Activated CD4-positive, alpha-beta memory T cell treated with anti-CD3 and anti-CD28 coated beads, Interleukin-2, amount 10 ng/mL, durations not matched to agents 7 days and 5 days (primary cell): ENCODE measurements around the gene RGS6. TPM values are rescaled to one million over a fixed set of nuclear protein-coding genes. Genes with fewer than 3 reads are reported as not detected.

Source experiments
- CTCF ChIA-PET: fragments of 350-600 bp; sonication (Branson Sonifier 250); formaldehyde crosslinking; loops from one replicate; lab custom pipeline; 2021; ENCODE audit warnings: antibody characterized with exemption, inconsistent platforms; lab: Charles Lee
- POLR2A ChIA-PET: fragments of 350-600 bp; sonication (Branson Sonifier 250); formaldehyde crosslinking; loops from one replicate; lab custom pipeline; 2021; ENCODE audit warnings: antibody characterized with exemption; lab: Charles Lee
- DNase-seq: peaks from one replicate; pipeline ENCODE4 v3.0.0-alpha.2; 2020
- H3K27ac Mint-ChIP-seq: one replicate; pipeline ENCODE4 v1.8.0; 2021; ENCODE audit warnings: mild to moderate bottlenecking, mixed read lengths
- H3K27me3 Mint-ChIP-seq: one replicate; pipeline ENCODE4 v1.8.0; 2021; ENCODE audit warnings: mixed read lengths
- H3K36me3 Mint-ChIP-seq: one replicate; pipeline ENCODE4 v1.8.0; 2021; ENCODE audit warnings: low read depth, mixed read lengths
- H3K4me1 Mint-ChIP-seq: one replicate; pipeline ENCODE4 v1.8.0; 2021; ENCODE audit warnings: mixed read lengths
- H3K4me3 Mint-ChIP-seq: one replicate; pipeline ENCODE4 v1.8.0; 2021; ENCODE audit warnings: mild to moderate bottlenecking, mixed read lengths
- H3K9me3 Mint-ChIP-seq: one replicate; pipeline ENCODE4 v1.8.0; 2021; ENCODE audit warnings: mixed read lengths
- total RNA-seq, 2 experiments: library from RNA; stranded (reverse); gene quantifications; one replicate each; pipeline ENCODE4 v1.2.3, GENCODE V29; 2021

Gene RGS6
- total RNA-seq, 2 experiments from 2014 or later: 2.0 to 3.1 TPM

- H3K36me3 Mint-ChIP-seq: peaks cover 75% of the 10 kb centered on the region
- H3K4me1 Mint-ChIP-seq: peaks cover 87% of the 10 kb centered on the region
- peaks cover 7% of the 10 kb centered on the region for H3K27me3 Mint-ChIP-seq
- H3K27ac Mint-ChIP-seq: no peak overlapping the region
- no peak for DNase-seq
- H3K4me3 Mint-ChIP-seq: no peak overlapping the region
- ChIA-PET POLR2A (interaction anchor here (0.8 to 2.8 kb wide), 6 partner anchors 9 to 370 kb away, joined by 3 to 13 read pairs (median 4); partner anchors contain the start of gene DPF3), CTCF (interaction anchor here (0.8 to 1.3 kb wide), 3 partner anchors 9 to 381 kb away, joined by 3 to 5 read pairs (median 3); no protein-coding TSS in a partner anchor)
- peaks cover 26% of the 10 kb centered on the region for H3K9me3 Mint-ChIP-seq
Observed at GRCh38 chr14:72523424-72524294, 591.4 kb downstream of the RGS6 start.

- peaks cover 87% of the 10 kb centered on the region for H3K4me1 Mint-ChIP-seq
- peaks cover 26% of the 10 kb centered on the region for H3K9me3 Mint-ChIP-seq
- H3K36me3 Mint-ChIP-seq: peaks cover 75% of the 10 kb centered on the region
- peaks cover 8% of the 10 kb centered on the region for H3K27me3 Mint-ChIP-seq
- POLR2A ChIA-PET: interaction anchor here (0.8 to 2.8 kb wide), 6 partner anchors 9 to 370 kb away, joined by 3 to 13 read pairs (median 4); partner anchors contain the start of gene DPF3
- CTCF ChIA-PET: interaction anchor here (0.8 to 1.3 kb wide), 3 partner anchors 9 to 380 kb away, joined by 3 to 5 read pairs (median 3); no protein-coding TSS in a partner anchor
- H3K4me3 Mint-ChIP-seq: no peak overlapping the region
- H3K27ac Mint-ChIP-seq: no peak overlapping the region
- no peak for DNase-seq
Observed at GRCh38 chr14:72524295-72524629, 592.0 kb downstream of the RGS6 start.

GRCh38 chr14:72525087-72525915 is 593.1 kb downstream of the RGS6 start:
- DNase-seq: no peak
- H3K36me3 Mint-ChIP-seq: peaks cover 72% of the 10 kb centered on the region
- CTCF ChIA-PET: interaction anchor here (1.2 kb wide), 1 partner anchor 17 kb away, joined by 3 read pairs; no protein-coding TSS in a partner anchor
- H3K4me3 Mint-ChIP-seq: no peak overlapping the region
- H3K27me3 Mint-ChIP-seq: peaks cover 11% of the 10 kb centered on the region
- peaks cover 84% of the 10 kb centered on the region for H3K4me1 Mint-ChIP-seq
- POLR2A ChIA-PET: interaction anchor here (1.3 kb wide), 1 partner anchor 369 kb away, joined by 3 read pairs; the partner anchor contains the start of gene DPF3
- H3K27ac Mint-ChIP-seq: no peak overlapping the region
- H3K9me3 Mint-ChIP-seq: peaks cover 20% of the 10 kb centered on the region

GRCh38 chr14:72527591-72527990 is 595.4 kb downstream of the RGS6 start:
- Mint-ChIP-seq H3K27ac (no peak overlapping the region), H3K4me1 (peaks cover 79% of the 10 kb centered on the region), H3K4me3 (no peak overlapping the region), H3K9me3 (peaks cover 9% of the 10 kb centered on the region), H3K36me3 (peaks cover 58% of the 10 kb centered on the region), H3K27me3 (peaks cover 10% of the 10 kb centered on the region)
- DNase-seq: no peak
- ChIA-PET CTCF (interaction anchor here (1.3 to 2.7 kb wide), 3 partner anchors 10 to 377 kb away, joined by 3 to 18 read pairs (median 5); no protein-coding TSS in a partner anchor), POLR2A (interaction anchor here (1.0 to 1.3 kb wide), 3 partner anchors 8 to 366 kb away, joined by 3 to 12 read pairs (median 4); partner anchors contain the start of gene DPF3)

- Mint-ChIP-seq H3K27ac (peak overlapping the region; percentile 4), H3K4me1 (peaks cover 81% of the 10 kb centered on the region), H3K4me3 (no peak overlapping the region), H3K9me3 (peaks cover 13% of the 10 kb centered on the region), H3K36me3 (peaks cover 60% of the 10 kb centered on the region), H3K27me3 (peaks cover 10% of the 10 kb centered on the region)
- no peak for DNase-seq
- ChIA-PET CTCF (interaction anchor here (1.3 to 2.7 kb wide), 3 partner anchors 10 to 376 kb away, joined by 3 to 18 read pairs (median 5); no protein-coding TSS in a partner anchor), POLR2A (interaction anchor here (1.0 to 1.3 kb wide), 3 partner anchors 9 to 366 kb away, joined by 3 to 12 read pairs (median 4); partner anchors contain the start of gene DPF3)
Observed at GRCh38 chr14:72528059-72528862, 596.0 kb downstream of the RGS6 start.

GRCh38 chr14:72528863-72529175 is 596.6 kb downstream of the RGS6 start:
- H3K4me3 Mint-ChIP-seq: no peak overlapping the region
- CTCF ChIA-PET: interaction anchor here (1.3 to 2.7 kb wide), 3 partner anchors 11 to 376 kb away, joined by 3 to 18 read pairs (median 5); no protein-coding TSS in a partner anchor
- H3K4me1 Mint-ChIP-seq: peaks cover 81% of the 10 kb centered on the region

GRCh38 chr14:72532686-72533454 is 600.6 kb downstream of the RGS6 start:
- DNase-seq: no peak
- POLR2A ChIA-PET: interaction anchor here (0.7 to 3.0 kb wide), 8 partner anchors 10 to 93 kb away, joined by 3 to 29 read pairs (median 6); no protein-coding TSS in a partner anchor
- H3K4me3 Mint-ChIP-seq: no peak overlapping the region
- H3K4me1 Mint-ChIP-seq: peaks cover 87% of the 10 kb centered on the region
- H3K36me3 Mint-ChIP-seq: peaks cover 63% of the 10 kb centered on the region
- CTCF ChIA-PET: interaction anchor here (0.6 to 2.0 kb wide), 5 partner anchors 9 to 88 kb away, joined by 3 to 17 read pairs (median 3); no protein-coding TSS in a partner anchor
- peak overlapping the region; percentile 89 for H3K27ac Mint-ChIP-seq
- peaks cover 21% of the 10 kb centered on the region for H3K9me3 Mint-ChIP-seq
- peaks cover 4% of the 10 kb centered on the region for H3K27me3 Mint-ChIP-seq

More at GRCh38 chr14:72528863-72529175, 596.6 kb downstream of the RGS6 start:
- Mint-ChIP-seq H3K9me3 (peaks cover 18% of the 10 kb centered on the region), H3K27ac (no peak overlapping the region), H3K27me3 (peaks cover 10% of the 10 kb centered on the region), H3K36me3 (peaks cover 62% of the 10 kb centered on the region)
- POLR2A ChIA-PET: no interaction called here
- DNase-seq: no peak

- Mint-ChIP-seq H3K4me3 (peak overlapping the region; percentile 6), H3K27ac (peak overlapping the region; percentile 55), H3K36me3 (peaks cover 62% of the 10 kb centered on the region), H3K4me1 (peaks cover 74% of the 10 kb centered on the region), H3K27me3 (peaks cover 7% of the 10 kb centered on the region), H3K9me3 (peaks cover 21% of the 10 kb centered on the region)
- DNase-seq: no peak
- CTCF ChIA-PET: no interaction called here
- POLR2A ChIA-PET: interaction anchor here (2.5 kb wide), 1 partner anchor 17 kb away, joined by 19 read pairs; no protein-coding TSS in a partner anchor
Observed at GRCh38 chr14:72535485-72535884, 603.3 kb downstream of the RGS6 start.

- Mint-ChIP-seq H3K4me1 (peaks cover 53% of the 10 kb centered on the region), H3K4me3 (no peak overlapping the region), H3K9me3 (peaks cover 15% of the 10 kb centered on the region), H3K27me3 (peaks cover 14% of the 10 kb centered on the region), H3K27ac (no peak overlapping the region), H3K36me3 (peaks cover 49% of the 10 kb centered on the region)
- no peak for DNase-seq
- ChIA-PET CTCF (interaction anchor here (0.9 to 1.4 kb wide), 2 partner anchors 24 to 364 kb away, joined by 3 to 4 read pairs; no protein-coding TSS in a partner anchor), POLR2A (interaction anchor here (2.5 kb wide), 1 partner anchor 20 kb away, joined by 7 read pairs; no protein-coding TSS in a partner anchor)
Observed at GRCh38 chr14:72538387-72538786, 606.2 kb downstream of the RGS6 start.

- Mint-ChIP-seq H3K4me1 (peaks cover 42% of the 10 kb centered on the region), H3K4me3 (no peak overlapping the region), H3K9me3 (peaks cover 4% of the 10 kb centered on the region), H3K27me3 (peaks cover 23% of the 10 kb centered on the region), H3K36me3 (peaks cover 36% of the 10 kb centered on the region), H3K27ac (no peak overlapping the region)
- no peak for DNase-seq
- ChIA-PET CTCF (interaction anchor here (0.8 to 1.8 kb wide), 4 partner anchors 10 to 22 kb away, joined by 3 to 6 read pairs (median 3); no protein-coding TSS in a partner anchor), POLR2A (interaction anchor here (2.5 kb wide), 1 partner anchor 21 kb away, joined by 7 read pairs; no protein-coding TSS in a partner anchor)
Observed at GRCh38 chr14:72539661-72540315, 607.6 kb downstream of the RGS6 start.
